ENCODE data around the gene STAB1.

- TF ChIP-seq ZC3H11A (IDR thresholded peaks at IDR 0.05) = no peak
- TF ChIP-seq REST (IDR thresholded peaks at IDR 0.05) = no peak
- TF ChIP-seq SMC3 (IDR thresholded peaks at IDR 0.05) = no peak
- no peak for TF ChIP-seq MAX (IDR thresholded peaks at IDR 0.05)
- no peak for TF ChIP-seq FOSL2 (IDR thresholded peaks at IDR 0.05)
- no peak for TF ChIP-seq FOSL2 (CRISPR knock-in tag; IDR thresholded peaks at IDR 0.05)
- no peak for TF ChIP-seq CTCF (IDR thresholded peaks at IDR 0.05)
- no peak for TF ChIP-seq NFE2L2 (conservative IDR thresholded peaks at IDR 0.05; ENCODE audit: low read length)
- TF ChIP-seq POLR2A (IDR thresholded peaks at IDR 0.05; ENCODE audit: low read length) = no peak
- TF ChIP-seq EP300 (IDR thresholded peaks at IDR 0.05) = no peak
These were observed 19.4 kb downstream of the STAB1 start for GRCh38 chr3:52514576-52514975.
